Keratinocyte (primary cell): ENCODE measurements around the gene RAB11FIP4.

Experiments used
- CTCF ChIP-seq, 3 experiments: IDR thresholded peaks in 1 of 3; conservative IDR thresholded peaks in 1 of 3; optimal IDR thresholded peaks in 1 of 3; 2 replicates in 2 of 3; 3 replicates in 1 of 3; pipeline versions ENCODE3 to v1.5.1; 2011; ENCODE audit warnings: low read length in 3 of 3, mild to moderate bottlenecking in 3 of 3, moderate library complexity in 2 of 3, control low read depth in 1 of 3, inconsistent platforms in 1 of 3; ENCODE audit not compliant: insufficient read depth in 2 of 3; ENCODE audit errors: extremely low read depth in 1 of 3
- EZH2 ChIP-seq: IDR thresholded peaks from one replicate; pipeline ENCODE4 v1.6.1; 2012; ENCODE audit warnings: inconsistent platforms, mild to moderate bottlenecking, low read length, moderate library complexity

- TF ChIP-seq CTCF (optimal IDR thresholded peaks at IDR 0.05 in 1 of 3, IDR thresholded peaks at IDR 0.05 in 1 of 3, conservative IDR thresholded peaks at IDR 0.05 in 1 of 3; ENCODE audit: extremely low read depth in 1 of 3, insufficient read depth in 2 of 3, low read length in 3 of 3) (no peak), EZH2 (no peak)
These were observed 79.1 kb downstream of the RAB11FIP4 start for GRCh38 chr17:31470592-31470991.
